Neural cell (in vitro differentiated cells): ENCODE measurements around the gene TPRG1L. TPM values are rescaled to one million over a fixed set of nuclear protein-coding genes. Genes with fewer than 3 reads are reported as not detected.

Source experiments
- H2AFZ ChIP-seq: fragments of 200-600, 300-800 bp; sonication (generic), shearing (Covaris generic); 2 replicates; pipeline ENCODE4 v1.6.0; 2014; ENCODE audit warnings: low read depth, mild to moderate bottlenecking, antibody characterized with exemption, low read length, moderate library complexity
- H3F3A ChIP-seq: fragments of 200-600 bp; shearing (Covaris generic); 2 replicates; pipeline ENCODE4 v1.6.1; 2016; ENCODE audit warnings: mild to moderate bottlenecking, moderate library complexity, mixed read lengths, antibody characterized with exemption, low read length; ENCODE audit not compliant: insufficient read depth, poor library complexity, severe bottlenecking
- H3K27ac ChIP-seq: fragments of 200-600, 300-800 bp; sonication (generic), shearing (Covaris generic); 2 replicates; pipeline ENCODE4 v1.5.1; 2014; ENCODE audit warnings: mild to moderate bottlenecking, low read length, moderate library complexity
- H3K27me3 ChIP-seq: fragments of 300-800, 200-600 bp; sonication (generic), shearing (Covaris generic); 2 replicates; pipeline ENCODE4 v1.6.0; 2014; ENCODE audit warnings: mild to moderate bottlenecking, low read depth, low read length, moderate library complexity; ENCODE audit not compliant: insufficient read depth
- H3K36me3 ChIP-seq: fragments of 300-800, 200-600 bp; sonication (generic), shearing (Covaris generic); 2 replicates; pipeline ENCODE4 v1.5.1; 2014; ENCODE audit warnings: mild to moderate bottlenecking, antibody characterized with exemption, low read length, moderate library complexity; ENCODE audit not compliant: insufficient read depth
- H3K4me2 ChIP-seq: fragments of 300-800, 200-600 bp; sonication (generic), shearing (Covaris generic); 2 replicates; pipeline ENCODE4 v1.6.0; 2014; ENCODE audit warnings: mild to moderate bottlenecking, low read length
- H3K4me3 ChIP-seq: fragments of 300-800, 200-600 bp; sonication (generic), shearing (Covaris generic); 2 replicates; pipeline ENCODE4 v1.5.1; 2014; ENCODE audit warnings: mild to moderate bottlenecking, low read length, moderate library complexity
- H3K79me2 ChIP-seq: fragments of 200-600 bp; shearing (Covaris generic); replicated peaks from 2 replicates; pipeline ENCODE4 v1.6.0; 2014; ENCODE audit warnings: mild to moderate bottlenecking, low read length, moderate library complexity; ENCODE audit not compliant: insufficient read depth
- H3K9ac ChIP-seq: fragments of 300-800, 200-600 bp; sonication (generic), shearing (Covaris generic); 2 replicates; pipeline ENCODE4 v1.6.1; 2016; ENCODE audit warnings: mild to moderate bottlenecking, low read length, mixed read lengths
- H3K9me2 ChIP-seq: fragments of 200-600 bp; shearing (Covaris generic); 2 replicates; pipeline ENCODE4 v1.6.1; 2016; ENCODE audit warnings: mild to moderate bottlenecking, low read length, mixed read lengths; ENCODE audit not compliant: insufficient read depth
- H3K9me3 ChIP-seq: fragments of 200-600, 300-800 bp; sonication (generic), shearing (Covaris generic); 2 replicates; pipeline ENCODE4 v1.6.1; 2016; ENCODE audit warnings: mild to moderate bottlenecking, mixed run types, low read length, moderate library complexity, mixed read lengths
- H4K20me1 ChIP-seq: fragments of 200-600 bp; shearing (Covaris generic); 2 replicates; pipeline ENCODE4 v1.6.1; 2016; ENCODE audit warnings: mild to moderate bottlenecking, mixed run types; ENCODE audit not compliant: insufficient read depth
- EP300 ChIP-seq: fragments of 450-650 bp; conservative IDR thresholded peaks from 2 replicates; pipeline ENCODE4 v1.6.1; 2014; ENCODE audit warnings: antibody characterized with exemption, mild to moderate bottlenecking, moderate library complexity; ENCODE audit not compliant: poor library complexity, severe bottlenecking
- EZH2 ChIP-seq: fragments of 200-600, 300-800 bp; shearing (Covaris generic), sonication (generic); IDR thresholded peaks from 2 replicates; pipeline ENCODE4 v1.6.1; 2014; ENCODE audit warnings: antibody characterized with exemption, low read length, borderline replicate concordance, mild to moderate bottlenecking; ENCODE audit not compliant: insufficient read depth, poor library complexity, severe bottlenecking
- MXI1 ChIP-seq: fragments of 450-650 bp; conservative IDR thresholded peaks from 2 replicates; pipeline ENCODE4 v1.6.1; 2014; ENCODE audit warnings: antibody characterized with exemption, mild to moderate bottlenecking; ENCODE audit not compliant: poor library complexity, severe bottlenecking
- POLR2AphosphoS5 ChIP-seq: IDR thresholded peaks from 2 replicates; pipeline ENCODE4 v1.6.1; 2012
- RAD21 ChIP-seq: fragments of 450-650 bp; conservative IDR thresholded peaks from 2 replicates; pipeline ENCODE4 v1.6.1; 2014; ENCODE audit warnings: antibody characterized with exemption, mild to moderate bottlenecking, moderate library complexity
- SMC3 ChIP-seq: fragments of 450-650 bp; conservative IDR thresholded peaks from 2 replicates; pipeline ENCODE4 v1.6.1; 2014; ENCODE audit warnings: antibody characterized with exemption, mild to moderate bottlenecking, moderate library complexity; ENCODE audit not compliant: poor library complexity
- TAF1 ChIP-seq: IDR thresholded peaks from 2 replicates; pipeline ENCODE4 v1.6.1; 2012; ENCODE audit warnings: low read depth
- polyA plus RNA-seq: library from polyadenylated mRNA; depleted of rRNA; stranded (reverse); fragments of >200 nt; gene quantifications from 2 replicates; pipeline ENCODE4 v1.2.3, GENCODE V29; 2014
- TF ChIP-seq, protein P1 (sequence below): fragments of 450-650 bp; IDR thresholded peaks from 2 replicates; pipeline ENCODE4 v1.5.1; 2014; ENCODE audit warnings: antibody characterized with exemption, mild to moderate bottlenecking, moderate library complexity; ENCODE audit not compliant: poor library complexity, severe bottlenecking
- TF ChIP-seq, protein P2 (sequence below): IDR thresholded peaks from 2 replicates; pipeline ENCODE4 v1.6.1; 2012; ENCODE audit warnings: borderline replicate concordance

The TPRG1L gene
- polyA plus RNA-seq, 1 donor from 2014 or later: 22.4 TPM

DNA sequence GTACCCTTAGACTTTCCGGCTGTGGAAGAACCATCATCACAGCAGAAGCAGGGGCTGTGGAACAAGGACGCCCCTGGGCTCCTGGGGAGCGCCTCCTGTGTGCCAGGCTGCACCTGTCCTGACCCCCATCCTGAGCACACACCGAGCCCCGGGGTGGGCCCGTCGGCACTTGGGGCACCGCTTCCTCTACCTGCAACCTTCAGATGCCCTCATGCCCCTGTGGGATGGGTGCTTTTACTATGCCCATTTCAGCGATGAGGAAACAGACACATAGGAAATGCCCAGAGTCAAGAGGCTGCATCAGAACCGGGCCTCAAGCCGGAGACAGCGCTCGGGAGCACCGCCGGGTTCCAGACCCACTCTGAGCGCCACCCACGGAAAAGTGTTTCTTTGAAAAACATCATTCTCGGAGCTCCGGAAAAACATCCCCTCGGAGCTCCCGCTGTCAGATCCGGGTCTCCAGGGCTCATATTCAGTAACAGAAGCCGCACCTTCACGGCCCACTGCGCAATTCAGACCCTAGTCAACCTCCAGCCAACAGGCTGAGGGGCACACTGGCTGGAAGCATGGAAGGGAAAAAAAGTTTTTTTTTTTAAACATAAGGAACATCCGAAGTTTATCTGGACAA lies 8.0 kb downstream of the TPRG1L start:
- no peak overlapping the region for H3K4me2 ChIP-seq
- no peak overlapping the region for H2AFZ ChIP-seq
- no peak overlapping the region for H3K27ac ChIP-seq
- H4K20me1 ChIP-seq: no peaks in the 10 kb centered on the region
- H3K79me2 ChIP-seq: no peaks in the 10 kb centered on the region
- H3K9me3 ChIP-seq: no peaks in the 10 kb centered on the region
- no peak for TF ChIP-seq SMC3
- no peak for TF ChIP-seq TAF1
- TF ChIP-seq EP300: no peak
- no peak for TF ChIP-seq MXI1
- TF ChIP-seq, protein P1, sequence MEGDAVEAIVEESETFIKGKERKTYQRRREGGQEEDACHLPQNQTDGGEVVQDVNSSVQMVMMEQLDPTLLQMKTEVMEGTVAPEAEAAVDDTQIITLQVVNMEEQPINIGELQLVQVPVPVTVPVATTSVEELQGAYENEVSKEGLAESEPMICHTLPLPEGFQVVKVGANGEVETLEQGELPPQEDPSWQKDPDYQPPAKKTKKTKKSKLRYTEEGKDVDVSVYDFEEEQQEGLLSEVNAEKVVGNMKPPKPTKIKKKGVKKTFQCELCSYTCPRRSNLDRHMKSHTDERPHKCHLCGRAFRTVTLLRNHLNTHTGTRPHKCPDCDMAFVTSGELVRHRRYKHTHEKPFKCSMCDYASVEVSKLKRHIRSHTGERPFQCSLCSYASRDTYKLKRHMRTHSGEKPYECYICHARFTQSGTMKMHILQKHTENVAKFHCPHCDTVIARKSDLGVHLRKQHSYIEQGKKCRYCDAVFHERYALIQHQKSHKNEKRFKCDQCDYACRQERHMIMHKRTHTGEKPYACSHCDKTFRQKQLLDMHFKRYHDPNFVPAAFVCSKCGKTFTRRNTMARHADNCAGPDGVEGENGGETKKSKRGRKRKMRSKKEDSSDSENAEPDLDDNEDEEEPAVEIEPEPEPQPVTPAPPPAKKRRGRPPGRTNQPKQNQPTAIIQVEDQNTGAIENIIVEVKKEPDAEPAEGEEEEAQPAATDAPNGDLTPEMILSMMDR: no peak
- no peaks in the 10 kb centered on the region for H3K27me3 ChIP-seq
- no peak overlapping the region for H3K4me3 ChIP-seq
- H3K9me2 ChIP-seq: no peaks in the 10 kb centered on the region
- H3K9ac ChIP-seq: no peak overlapping the region
- H3F3A ChIP-seq: no peaks in the 10 kb centered on the region
- H3K36me3 ChIP-seq: no peaks in the 10 kb centered on the region

DNA sequence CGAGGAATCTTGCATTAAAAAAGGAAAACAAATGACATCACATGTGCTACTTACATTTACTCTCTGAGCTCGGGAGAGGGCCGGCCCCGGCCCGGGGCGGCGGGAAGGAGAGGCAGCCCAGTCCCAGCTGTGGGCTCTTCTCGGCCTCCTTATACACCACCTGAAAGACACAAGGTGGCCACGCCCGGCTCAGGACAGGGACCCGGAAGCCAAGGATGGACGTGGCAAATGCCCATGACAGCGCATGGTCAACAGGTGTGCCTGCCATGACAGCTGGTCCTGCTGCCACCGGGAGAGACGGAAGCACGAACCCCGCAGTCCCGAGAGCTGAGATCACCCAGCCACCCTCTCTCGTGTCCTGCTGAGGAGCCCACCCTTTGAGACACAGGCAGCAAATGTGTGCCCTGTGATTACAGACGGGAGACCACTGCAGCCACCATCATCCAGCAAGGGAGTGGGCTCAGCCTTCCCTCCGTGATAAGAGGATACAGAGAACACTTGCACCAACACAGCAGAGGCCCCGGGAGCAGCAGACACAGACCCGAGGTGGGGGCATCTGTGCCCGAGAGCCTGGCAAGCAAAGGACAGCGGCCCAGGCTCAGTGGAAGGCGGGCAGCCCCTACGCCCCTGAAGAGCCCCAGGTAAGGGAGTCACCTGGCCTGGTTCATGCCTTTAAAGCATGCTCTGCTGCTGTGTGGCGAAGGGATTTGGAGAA lies 8.7 kb downstream of the TPRG1L start:
- TF ChIP-seq RAD21 (no peak), POLR2AphosphoS5 (no peak), MXI1 (no peak), TAF1 (no peak), EZH2 (no peak), EP300 (no peak), SMC3 (no peak)
- TF ChIP-seq, protein P2, sequence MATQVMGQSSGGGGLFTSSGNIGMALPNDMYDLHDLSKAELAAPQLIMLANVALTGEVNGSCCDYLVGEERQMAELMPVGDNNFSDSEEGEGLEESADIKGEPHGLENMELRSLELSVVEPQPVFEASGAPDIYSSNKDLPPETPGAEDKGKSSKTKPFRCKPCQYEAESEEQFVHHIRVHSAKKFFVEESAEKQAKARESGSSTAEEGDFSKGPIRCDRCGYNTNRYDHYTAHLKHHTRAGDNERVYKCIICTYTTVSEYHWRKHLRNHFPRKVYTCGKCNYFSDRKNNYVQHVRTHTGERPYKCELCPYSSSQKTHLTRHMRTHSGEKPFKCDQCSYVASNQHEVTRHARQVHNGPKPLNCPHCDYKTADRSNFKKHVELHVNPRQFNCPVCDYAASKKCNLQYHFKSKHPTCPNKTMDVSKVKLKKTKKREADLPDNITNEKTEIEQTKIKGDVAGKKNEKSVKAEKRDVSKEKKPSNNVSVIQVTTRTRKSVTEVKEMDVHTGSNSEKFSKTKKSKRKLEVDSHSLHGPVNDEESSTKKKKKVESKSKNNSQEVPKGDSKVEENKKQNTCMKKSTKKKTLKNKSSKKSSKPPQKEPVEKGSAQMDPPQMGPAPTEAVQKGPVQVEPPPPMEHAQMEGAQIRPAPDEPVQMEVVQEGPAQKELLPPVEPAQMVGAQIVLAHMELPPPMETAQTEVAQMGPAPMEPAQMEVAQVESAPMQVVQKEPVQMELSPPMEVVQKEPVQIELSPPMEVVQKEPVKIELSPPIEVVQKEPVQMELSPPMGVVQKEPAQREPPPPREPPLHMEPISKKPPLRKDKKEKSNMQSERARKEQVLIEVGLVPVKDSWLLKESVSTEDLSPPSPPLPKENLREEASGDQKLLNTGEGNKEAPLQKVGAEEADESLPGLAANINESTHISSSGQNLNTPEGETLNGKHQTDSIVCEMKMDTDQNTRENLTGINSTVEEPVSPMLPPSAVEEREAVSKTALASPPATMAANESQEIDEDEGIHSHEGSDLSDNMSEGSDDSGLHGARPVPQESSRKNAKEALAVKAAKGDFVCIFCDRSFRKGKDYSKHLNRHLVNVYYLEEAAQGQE: no peak
- TF ChIP-seq, protein P1: no peak
- Histone ChIP-seq H3K4me3 (no peak overlapping the region), H3K9me2 (no peaks in the 10 kb centered on the region), H4K20me1 (no peaks in the 10 kb centered on the region), H3K9me3 (no peaks in the 10 kb centered on the region), H3K36me3 (no peaks in the 10 kb centered on the region), H3K27ac (no peak overlapping the region), H3K27me3 (no peaks in the 10 kb centered on the region), H2AFZ (no peak overlapping the region), H3F3A (no peaks in the 10 kb centered on the region), H3K9ac (no peak overlapping the region), H3K4me2 (no peak overlapping the region), H3K79me2 (no peaks in the 10 kb centered on the region)
